ENCODE measurements around the gene ADGRG1.
A peak's percentile ranks its signal among the peaks of the same experiment; 100 is the strongest.

ADGRG1 gene

DNA sequence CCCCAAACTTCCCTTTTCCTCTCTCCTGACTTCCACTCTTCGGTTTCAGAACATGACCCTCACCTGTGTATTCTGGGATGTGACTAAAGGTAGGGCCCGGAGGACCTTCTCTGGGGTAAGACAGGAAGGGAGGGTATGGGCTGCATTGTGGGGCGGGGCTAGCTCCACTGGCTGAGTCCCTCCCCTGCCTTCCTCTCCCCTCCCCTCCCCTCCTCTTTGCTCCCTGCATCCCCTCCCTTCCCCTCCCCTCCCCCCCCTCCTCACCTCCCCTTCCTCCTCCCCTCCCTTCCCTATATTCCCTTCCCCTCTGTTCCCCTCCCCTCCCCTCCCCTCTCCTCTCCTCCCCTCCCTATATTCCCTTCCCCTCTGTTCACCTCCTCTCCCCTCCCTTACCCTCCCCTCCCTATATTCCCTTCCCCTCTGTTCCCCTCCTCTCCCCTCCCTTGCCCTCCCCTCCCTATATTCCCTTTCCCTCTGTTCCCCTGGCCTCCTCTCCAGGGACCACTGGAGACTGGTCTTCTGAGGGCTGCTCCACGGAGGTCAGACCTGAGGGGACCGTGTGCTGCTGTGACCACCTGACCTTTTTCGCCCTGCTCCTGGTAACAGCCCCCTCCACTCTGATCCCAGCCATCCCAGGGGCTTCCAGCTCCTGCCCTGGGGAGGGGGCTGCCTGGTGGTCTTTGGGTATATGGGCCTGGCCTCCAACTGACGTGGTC is 51.5 kb downstream of the ADGRG1 start:
- peaks cover 69 to 98% (median 89%) of the 10 kb centered on the region in 10 experiments for H3K4me1 ChIP-seq
- H3K4me2 ChIP-seq: peak overlapping the region; percentile 44 to 97 (median 84)
- TF ChIP-seq Cebpa-rat (IDR thresholded peaks at IDR 0.05): no peak
- no peaks in the 10 kb centered on the region for H3K36me3 ChIP-seq
- H3K9me3 ChIP-seq (replicated peaks in 1 of 11): no peaks in the 10 kb centered on the region
- H4K20me1 ChIP-seq: no peaks in the 10 kb centered on the region
- H3K27ac ChIP-seq: peak overlapping the region in 9 of 11 experiments; percentile 22 to 75 (median 60); a peak in 17 of 22 replicates
- H3K27me3 ChIP-seq: no peaks in the 10 kb centered on the region
- H3K4me3 ChIP-seq: no peak overlapping the region
- H3K9ac ChIP-seq: peak overlapping the region in 4 of 11 experiments; percentile 9 to 37 (median 16); a peak in 3 of 22 replicates

- Histone ChIP-seq H3K9ac (peak overlapping the region in 4 of 11 experiments; percentile 3 to 46 (median 16); a peak in 3 of 22 replicates), H3K27ac (peak overlapping the region in 8 of 11 experiments; percentile 50 to 66 (median 57); a peak in 15 of 22 replicates), H3K9me3 (replicated peaks in 1 of 11) (0 out of 22 replicates have a peak, but pooled peaks cover 0 to 5% (median 0%) of the 10 kb centered on the region in 11 experiments), H3K36me3 (no peaks in the 10 kb centered on the region), H3K27me3 (no peaks in the 10 kb centered on the region), H4K20me1 (no peaks in the 10 kb centered on the region), H3K4me1 (peaks cover 61 to 98% (median 85%) of the 10 kb centered on the region in 10 experiments), H3K4me3 (no peak overlapping the region), H3K4me2 (peak overlapping the region; percentile 9 to 97 (median 64); a peak in 20 of 22 replicates)
- TF ChIP-seq Cebpa-rat (IDR thresholded peaks at IDR 0.05): peak in 8 of 11 experiments; percentile 16 to 78 (median 45); a peak in 9 of 22 replicates
Measured at GRCh38 chr16:57680842-57681375, 52.5 kb downstream of the ADGRG1 start.

- peaks cover 61 to 98% (median 85%) of the 10 kb centered on the region in 10 experiments for H3K4me1 ChIP-seq
- H3K36me3 ChIP-seq: no peaks in the 10 kb centered on the region
- 0 out of 22 replicates have a peak, but pooled peaks cover 0 to 5% (median 0%) of the 10 kb centered on the region in 11 experiments for H3K9me3 ChIP-seq (replicated peaks in 1 of 11)
- H4K20me1 ChIP-seq: no peaks in the 10 kb centered on the region
- H3K4me3 ChIP-seq: no peak overlapping the region
- TF ChIP-seq Cebpa-rat (IDR thresholded peaks at IDR 0.05): no peak
- 0 out of 22 replicates have a peak overlapping the region, but pooled peaks of 1 of the 11 experiments have one; percentile 3 for H3K9ac ChIP-seq
- H3K27me3 ChIP-seq: no peaks in the 10 kb centered on the region
- H3K27ac ChIP-seq: peak overlapping the region in 9 of 11 experiments; percentile 25 to 100 (median 99); a peak in 18 of 22 replicates
- peak overlapping the region in 4 of 11 experiments; percentile 3 to 97 (median 57); a peak in 4 of 22 replicates for H3K4me2 ChIP-seq
Measured at GRCh38 chr16:57681950-57682728, 53.7 kb downstream of the ADGRG1 start.

DNA sequence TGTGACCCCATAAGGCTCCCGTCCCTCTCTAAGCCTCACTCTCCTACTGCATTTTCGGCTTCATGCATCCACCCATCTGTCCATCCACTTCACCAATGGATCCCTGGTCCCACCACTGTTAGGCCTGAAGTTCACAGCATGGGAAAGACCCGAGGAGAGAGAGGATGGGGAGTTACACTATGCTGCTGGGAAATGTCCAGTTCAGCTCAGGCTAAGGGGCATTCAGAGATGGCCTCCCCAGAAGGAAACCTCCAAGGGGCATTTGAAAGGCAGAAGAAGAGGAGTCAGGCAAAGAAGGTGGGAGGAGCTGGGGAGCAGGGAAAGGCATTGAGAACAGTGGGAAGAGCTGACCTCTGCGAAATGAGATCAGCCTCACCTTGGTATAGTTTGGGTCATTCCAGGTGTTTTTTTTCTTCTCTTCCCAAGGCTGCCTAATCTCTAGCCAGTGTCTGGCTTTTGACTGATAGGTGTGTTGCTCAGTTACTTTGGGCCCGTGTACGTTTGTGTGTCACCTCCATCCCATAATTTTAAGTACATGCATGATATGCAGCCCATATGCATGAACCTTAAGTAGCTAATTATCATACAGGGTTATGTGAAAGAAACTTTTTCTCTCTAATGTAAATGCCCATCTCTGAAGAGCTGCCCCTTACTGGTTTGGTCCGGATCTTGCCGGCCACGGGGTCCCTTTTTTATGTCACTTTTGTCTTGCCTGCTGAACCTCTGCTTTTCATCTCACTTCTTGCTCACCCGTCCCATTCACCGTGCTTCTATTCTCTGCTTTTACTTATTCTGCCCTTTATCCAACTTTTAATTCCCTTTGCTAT is 54.6 kb downstream of the ADGRG1 start:
- no peak for TF ChIP-seq Cebpa-rat (IDR thresholded peaks at IDR 0.05)
- Histone ChIP-seq H3K27ac (peak overlapping the region in 9 of 11 experiments; percentile 59 to 100 (median 99); a peak in 17 of 22 replicates), H3K4me3 (no peak overlapping the region), H3K4me1 (peaks cover 61 to 98% (median 85%) of the 10 kb centered on the region in 10 experiments), H3K27me3 (no peaks in the 10 kb centered on the region), H3K9me3 (replicated peaks in 1 of 11) (0 out of 22 replicates have a peak, but pooled peaks cover 0 to 5% (median 0%) of the 10 kb centered on the region in 11 experiments), H3K4me2 (peak overlapping the region in 9 of 11 experiments; percentile 7 to 97 (median 59); a peak in 13 of 22 replicates), H3K36me3 (no peaks in the 10 kb centered on the region), H3K9ac (peak overlapping the region in 7 of 11 experiments; percentile 20 to 47 (median 32); a peak in 3 of 22 replicates), H4K20me1 (no peaks in the 10 kb centered on the region)

GRCh38 chr16:57683636-57684545 is 55.5 kb downstream of the ADGRG1 start:
- H3K9me3 ChIP-seq (replicated peaks in 1 of 11): 0 out of 22 replicates have a peak, but pooled peaks cover 0 to 5% (median 0%) of the 10 kb centered on the region in 11 experiments
- H3K27ac ChIP-seq: peak overlapping the region in 9 of 11 experiments; percentile 59 to 100 (median 99); a peak in 18 of 22 replicates
- no peaks in the 10 kb centered on the region for H3K36me3 ChIP-seq
- no peaks in the 10 kb centered on the region for H3K27me3 ChIP-seq
- H3K9ac ChIP-seq: peak overlapping the region in 8 of 11 experiments; percentile 20 to 50 (median 34); a peak in 11 of 22 replicates
- H4K20me1 ChIP-seq: no peaks in the 10 kb centered on the region
- no peak overlapping the region for H3K4me3 ChIP-seq
- H3K4me1 ChIP-seq: peaks cover 61 to 98% (median 85%) of the 10 kb centered on the region in 10 experiments
- peak overlapping the region; percentile 6 to 97 (median 59) for H3K4me2 ChIP-seq
- no peak for TF ChIP-seq Cebpa-rat (IDR thresholded peaks at IDR 0.05)

DNA sequence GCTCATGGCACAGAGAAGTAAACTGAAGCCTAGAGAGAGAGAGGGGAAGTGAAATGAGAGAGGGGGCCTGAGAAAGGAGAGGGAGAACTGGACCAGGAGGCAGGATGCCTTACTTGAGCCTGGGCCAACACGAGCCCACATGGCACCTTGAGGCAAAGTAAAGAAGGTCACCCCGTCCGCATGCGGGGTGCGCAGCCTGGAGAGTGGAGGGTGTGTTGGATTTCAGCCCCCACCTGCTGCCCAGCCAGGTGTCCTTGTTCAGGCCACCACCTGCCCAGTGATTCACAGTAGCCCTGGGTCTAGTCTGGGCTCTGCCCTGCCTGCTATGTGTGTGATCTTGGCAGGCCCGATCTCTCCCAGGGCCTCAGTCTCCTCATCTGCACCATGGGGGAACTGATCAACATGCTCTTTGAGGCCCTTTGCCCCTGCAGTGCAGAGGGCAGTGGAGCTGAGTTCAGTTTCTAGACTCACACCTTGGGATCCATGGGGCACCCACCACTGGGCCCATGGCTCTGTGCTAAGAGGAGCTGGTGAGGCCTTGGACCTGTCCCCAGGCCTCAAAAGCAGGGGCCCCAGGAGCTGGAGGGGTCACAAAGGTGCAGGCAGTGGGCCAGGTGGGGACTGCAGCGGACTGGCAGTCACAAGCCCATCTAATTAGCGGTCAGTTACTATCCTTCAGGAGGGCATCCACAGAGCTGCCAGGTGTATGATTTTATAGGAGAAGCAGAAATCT is 56.4 kb downstream of the ADGRG1 start:
- 0 out of 22 replicates have a peak, but pooled peaks cover 0 to 5% (median 0%) of the 10 kb centered on the region in 11 experiments for H3K9me3 ChIP-seq (replicated peaks in 1 of 11)
- H4K20me1 ChIP-seq: no peaks in the 10 kb centered on the region
- peak overlapping the region in 9 of 11 experiments; percentile 59 to 100 (median 99); a peak in 18 of 22 replicates for H3K27ac ChIP-seq
- H3K4me2 ChIP-seq: peak overlapping the region in 10 of 11 experiments; percentile 6 to 97 (median 59); a peak in 16 of 22 replicates
- no peak for TF ChIP-seq Cebpa-rat (IDR thresholded peaks at IDR 0.05)
- H3K27me3 ChIP-seq: no peaks in the 10 kb centered on the region
- no peak overlapping the region for H3K4me3 ChIP-seq
- H3K4me1 ChIP-seq: peaks cover 59 to 98% (median 84%) of the 10 kb centered on the region in 10 experiments
- peak overlapping the region in 8 of 11 experiments; percentile 20 to 50 (median 34); a peak in 8 of 22 replicates for H3K9ac ChIP-seq
- H3K36me3 ChIP-seq: no peaks in the 10 kb centered on the region
